GM21825 (cell line): Measurements from ENCODE around the gene TTLL5.

ENCODE experiments used
- ATAC-seq: cut with Tn5 transposase; IDR thresholded peaks from one replicate; pipeline ENCODE4 v1.9.1; 2021; ENCODE audit warnings: mild to moderate bottlenecking, moderate library complexity; ENCODE audit not compliant: unreplicated experiment

TTLL5 gene

GRCh38 chr14:75794615-75795038 is 133.6 kb downstream of the TTLL5 start:
- ATAC-seq: no peak

- ATAC-seq: no peak
Measured at GRCh38 chr14:75800792-75801191, 139.7 kb downstream of the TTLL5 start.

- ATAC-seq: no peak
Measured at GRCh38 chr14:75802486-75802885, 141.4 kb downstream of the TTLL5 start.

- no peak for ATAC-seq
Measured at GRCh38 chr14:75803765-75804164, 142.7 kb downstream of the TTLL5 start.

GRCh38 chr14:75804570-75805275 is 143.7 kb downstream of the TTLL5 start:
- ATAC-seq: no peak

GRCh38 chr14:75805646-75806045 is 144.6 kb downstream of the TTLL5 start:
- no peak for ATAC-seq

- ATAC-seq: no peak
Measured at GRCh38 chr14:75806352-75806832, 145.3 kb downstream of the TTLL5 start.

- ATAC-seq: no peak
Measured at GRCh38 chr14:75807667-75808360, 146.8 kb downstream of the TTLL5 start.

- ATAC-seq: no peak
Measured at GRCh38 chr14:75811136-75811829, 150.2 kb downstream of the TTLL5 start.

GRCh38 chr14:75811872-75812499 is 150.9 kb downstream of the TTLL5 start:
- no peak for ATAC-seq

GRCh38 chr14:75812622-75813021 is 151.6 kb downstream of the TTLL5 start:
- no peak for ATAC-seq

GRCh38 chr14:75820761-75821160 is 159.7 kb downstream of the TTLL5 start:
- ATAC-seq: no peak

- no peak for ATAC-seq
Measured at GRCh38 chr14:75821831-75822521, 160.9 kb downstream of the TTLL5 start.

GRCh38 chr14:75822522-75823141 is 161.6 kb downstream of the TTLL5 start:
- no peak for ATAC-seq

GRCh38 chr14:75823334-75823733 is 162.3 kb downstream of the TTLL5 start:
- no peak for ATAC-seq

GRCh38 chr14:75824318-75824717 is 163.3 kb downstream of the TTLL5 start:
- no peak for ATAC-seq

GRCh38 chr14:75825147-75825592 is 164.1 kb downstream of the TTLL5 start:
- no peak for ATAC-seq

GRCh38 chr14:75826599-75826998 is 165.6 kb downstream of the TTLL5 start:
- no peak for ATAC-seq

GRCh38 chr14:75827331-75827730 is 166.3 kb downstream of the TTLL5 start:
- ATAC-seq: no peak

- ATAC-seq: no peak
Measured at GRCh38 chr14:75829316-75829715, 168.3 kb downstream of the TTLL5 start.
